Dermis blood vessel endothelial cell (primary cell): ENCODE data around the gene SIGLEC15. TPM values are rescaled to one million over a fixed set of nuclear protein-coding genes. Genes with fewer than 3 reads are reported as not detected.
"Not testable (repeated sequence)": the region's sequence is repeated elsewhere in the genome, so short reads cannot be mapped to it uniquely, and the experiment has no call there.

Experiments used
- DNase-seq: peaks from one replicate; pipeline ENCODE4 v3.0.0; 2010
- total RNA-seq: library from RNA; depleted of rRNA; stranded (reverse); fragments of >200 nt; gene quantifications from 2 replicates; pipeline ENCODE4 v1.2.3, GENCODE V29; 2014

The SIGLEC15 gene
- total RNA-seq, 1 donor from 2014 or later, result not detected

- DNase-seq, result no peak
These were observed 5.2 kb upstream of the SIGLEC15 start for GRCh38 chr18:45820106-45820745.

- DNase-seq, result no peak
These were observed 4.4 kb upstream of the SIGLEC15 start for GRCh38 chr18:45821026-45821425.

- no peak for DNase-seq
These were observed 3.8 kb upstream of the SIGLEC15 start for GRCh38 chr18:45821711-45822110.

GRCh38 chr18:45826084-45826483, 609 bp downstream of the SIGLEC15 start:
- DNase-seq, result no peak

GRCh38 chr18:45826716-45827115, 1.2 kb downstream of the SIGLEC15 start:
- not testable (repeated sequence) for DNase-seq

- no peak for DNase-seq
These were observed 3.7 kb downstream of the SIGLEC15 start for GRCh38 chr18:45828917-45829811.

GRCh38 chr18:45829855-45830254, 4.4 kb downstream of the SIGLEC15 start:
- DNase-seq, result no peak

GRCh38 chr18:45830917-45831316, 5.4 kb downstream of the SIGLEC15 start:
- DNase-seq, result no peak

GRCh38 chr18:45833846-45834245, 8.4 kb downstream of the SIGLEC15 start:
- DNase-seq, result no peak

- DNase-seq, result no peak
These were observed 8.8 kb downstream of the SIGLEC15 start for GRCh38 chr18:45834306-45834705.

- DNase-seq, result no peak
These were observed 9.7 kb downstream of the SIGLEC15 start for GRCh38 chr18:45835057-45835636.

GRCh38 chr18:45836242-45837205, 11.0 kb downstream of the SIGLEC15 start:
- DNase-seq, result no peak

- DNase-seq, result peak; percentile 64
These were observed 12.0 kb downstream of the SIGLEC15 start for GRCh38 chr18:45837283-45838070.

- peak; percentile 14 for DNase-seq
These were observed 13.0 kb downstream of the SIGLEC15 start for GRCh38 chr18:45838302-45839070.

- DNase-seq, result peak; percentile 84
These were observed 14.2 kb downstream of the SIGLEC15 start for GRCh38 chr18:45839414-45840395.

- DNase-seq, result no peak
These were observed 15.7 kb downstream of the SIGLEC15 start for GRCh38 chr18:45841060-45841764.

GRCh38 chr18:45841765-45842442, 16.4 kb downstream of the SIGLEC15 start:
- DNase-seq, result no peak

GRCh38 chr18:45843019-45843418, 17.5 kb downstream of the SIGLEC15 start:
- no peak for DNase-seq
